Bronchial epithelial cell (primary cell): ENCODE data around the gene CSHL1. TPM values are rescaled to one million over a fixed set of nuclear protein-coding genes. Genes with fewer than 3 reads are reported as not detected.
"Not testable (repeated sequence)": the region's sequence is repeated elsewhere in the genome, so short reads cannot be mapped to it uniquely, and the experiment has no call there.

ENCODE experiments used
- DNase-seq: peaks from one replicate; pipeline ENCODE4 v3.0.0-alpha.2; 2010; ENCODE audit warnings: low read depth
- FAIRE-seq: peaks from 2 replicates; lab custom pipeline; 2011; peaks lifted over from hg19 to GRCh38; lab: Jason Lieb, UNC
- H3K27me3 ChIP-seq: 2 replicates; pipeline ENCODE4 v1.5.1; 2011; ENCODE audit warnings: low read length; ENCODE audit not compliant: control insufficient read depth, insufficient read depth
- H3K36me3 ChIP-seq: 2 replicates; pipeline ENCODE4 v1.5.1; 2011; ENCODE audit warnings: low read length; ENCODE audit not compliant: control insufficient read depth, insufficient read depth
- H3K4me3 ChIP-seq: 2 replicates; pipeline ENCODE4 v1.5.1; 2011; ENCODE audit warnings: mild to moderate bottlenecking, low read depth, low read length, control low read depth
- CTCF ChIP-seq: IDR thresholded peaks from 2 replicates; pipeline ENCODE4 v1.5.1; 2011; ENCODE audit warnings: mild to moderate bottlenecking, moderate library complexity, low read length, control low read depth, inconsistent platforms; ENCODE audit not compliant: insufficient read depth, severe bottlenecking
- total RNA-seq: library from RNA; depleted of rRNA; stranded (reverse); fragments of >200 nt; gene quantifications from 2 replicates; pipeline ENCODE4 v1.2.1, GENCODE V29; 2014

CSHL1 gene
- total RNA-seq, 1 donor from 2014 or later: not detected

DNA sequence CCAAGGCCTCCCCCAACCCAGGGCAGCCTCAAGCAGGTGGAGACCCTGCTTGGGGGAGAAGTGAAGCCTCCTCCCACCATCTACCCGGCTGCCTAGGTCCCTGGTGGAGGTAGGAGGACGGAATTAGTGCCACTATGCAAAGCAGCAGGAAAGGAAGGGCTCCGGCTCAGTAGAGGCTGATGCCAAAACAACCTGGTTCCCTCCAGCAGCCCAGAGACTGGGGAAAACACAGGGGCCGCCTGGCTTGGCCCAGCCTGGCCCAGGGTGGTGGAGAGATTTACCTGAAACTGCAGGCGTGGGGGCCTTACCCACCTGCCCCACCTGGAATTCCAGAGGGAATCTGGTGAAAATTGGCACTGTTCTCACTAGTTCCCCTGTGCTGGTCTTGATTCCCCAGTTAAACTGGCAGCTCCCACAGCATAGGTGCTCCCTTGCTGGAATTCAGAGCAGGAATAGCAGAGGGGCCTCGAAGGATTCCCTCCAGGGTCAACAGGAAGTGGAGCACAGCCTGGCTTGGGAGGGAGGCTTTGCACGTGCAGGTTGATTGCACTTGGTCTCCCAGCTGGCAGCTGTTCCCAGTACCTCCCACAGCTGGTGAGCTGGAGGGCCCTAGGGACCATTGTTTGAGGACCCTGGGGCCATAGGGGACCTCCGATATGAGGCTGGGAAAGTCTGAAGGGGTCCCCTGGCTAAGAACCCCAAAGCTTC, 16.6 kb upstream of the CSHL1 start:
- FAIRE-seq: no peak
- Histone ChIP-seq H3K27me3 (no peaks in the 10 kb centered on the region), H3K4me3 (no peak overlapping the region), H3K36me3 (no peaks in the 10 kb centered on the region)
- no peak for DNase-seq
- no peak for TF ChIP-seq CTCF

DNA sequence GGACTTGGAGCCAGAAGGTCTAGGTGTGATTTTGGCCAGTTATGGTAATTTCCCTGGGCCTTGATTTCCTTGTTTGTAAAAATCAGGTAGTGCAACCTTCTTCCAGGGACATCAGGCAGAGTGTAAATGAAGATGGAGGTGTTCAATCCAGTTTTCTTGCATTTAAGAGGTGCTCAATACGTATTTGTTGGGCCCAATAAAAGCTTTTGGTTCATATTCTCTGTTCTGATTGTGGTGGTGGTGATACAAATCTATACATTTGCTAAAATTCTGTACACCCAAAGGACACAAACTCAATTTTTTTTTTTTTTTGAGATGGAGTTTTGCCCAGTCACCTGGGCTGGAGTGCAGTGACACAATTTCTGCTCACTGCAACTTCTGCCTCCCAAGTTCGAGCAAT, 15.1 kb upstream of the CSHL1 start:
- H3K27me3 ChIP-seq: no peaks in the 10 kb centered on the region
- H3K36me3 ChIP-seq: no peaks in the 10 kb centered on the region
- DNase-seq (no peak), FAIRE-seq (no peak)
- H3K4me3 ChIP-seq: no peak overlapping the region
- no peak for TF ChIP-seq CTCF

- H3K36me3 ChIP-seq: no peaks in the 10 kb centered on the region
- no peak overlapping the region for H3K4me3 ChIP-seq
- no peaks in the 10 kb centered on the region for H3K27me3 ChIP-seq
- TF ChIP-seq CTCF: no peak
- no peak for FAIRE-seq
- no peak for DNase-seq
Observed at GRCh38 chr17:63925615-63926014, 14.6 kb upstream of the CSHL1 start.

GRCh38 chr17:63922402-63922801, 11.3 kb upstream of the CSHL1 start:
- H3K27me3 ChIP-seq, DNase-seq, H3K4me3 ChIP-seq, FAIRE-seq, H3K36me3 ChIP-seq: not testable (repeated sequence)

DNA sequence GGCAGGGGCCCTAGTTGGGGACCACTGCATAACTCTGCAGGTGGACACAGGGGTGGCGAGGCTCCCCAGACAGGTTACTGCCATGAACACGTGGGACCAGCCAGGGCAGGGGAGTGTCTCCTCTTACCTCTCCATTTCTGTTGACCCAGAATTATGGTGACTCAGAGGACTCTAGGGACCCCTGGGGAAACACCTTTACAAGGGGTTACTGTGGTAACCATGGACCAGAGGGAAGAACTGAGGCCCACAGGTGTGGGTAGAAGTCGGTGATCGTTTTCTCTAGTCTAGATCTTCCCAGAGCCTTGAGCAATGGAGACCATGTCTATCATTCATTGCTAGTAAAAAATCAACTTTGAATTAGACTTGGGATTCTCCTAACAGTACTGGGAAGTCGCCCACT, 9.7 kb upstream of the CSHL1 start:
- H3K4me3 ChIP-seq, H3K27me3 ChIP-seq, DNase-seq, H3K36me3 ChIP-seq, FAIRE-seq: not testable (repeated sequence)

- FAIRE-seq, DNase-seq, H3K27me3 ChIP-seq: not testable (repeated sequence)
Observed at GRCh38 chr17:63920050-63920449, 9.0 kb upstream of the CSHL1 start.

DNA sequence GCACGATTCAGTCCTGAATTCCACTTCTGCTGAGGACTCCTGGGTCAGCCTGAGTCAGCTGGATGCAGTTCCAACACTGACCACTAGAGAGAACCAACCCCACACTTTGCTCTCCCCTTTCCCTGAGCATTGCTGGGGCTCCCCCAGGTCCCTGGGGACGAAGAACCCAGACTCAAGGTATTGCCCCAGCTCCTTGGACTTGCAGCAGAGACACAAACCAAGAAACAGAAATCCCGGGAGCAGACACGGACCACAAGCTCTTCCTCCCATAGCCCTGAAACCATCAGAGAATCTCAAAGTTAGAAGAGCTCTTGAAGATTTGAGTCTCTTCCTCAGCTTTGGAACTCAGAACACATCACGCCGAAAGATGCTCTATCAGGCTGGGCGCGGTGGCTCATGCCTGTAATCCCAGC, 8.3 kb upstream of the CSHL1 start:
- H3K27me3 ChIP-seq: peaks cover 5% of the 10 kb centered on the region
- TF ChIP-seq CTCF: peak; percentile 96
- no peak overlapping the region for H3K4me3 ChIP-seq
- no peaks in the 10 kb centered on the region for H3K36me3 ChIP-seq
- FAIRE-seq (no peak), DNase-seq (peak; percentile 54)

More at GRCh38 chr17:63920050-63920449, 9.0 kb upstream of the CSHL1 start:
- H3K4me3 ChIP-seq, H3K36me3 ChIP-seq: not testable (repeated sequence)

DNA sequence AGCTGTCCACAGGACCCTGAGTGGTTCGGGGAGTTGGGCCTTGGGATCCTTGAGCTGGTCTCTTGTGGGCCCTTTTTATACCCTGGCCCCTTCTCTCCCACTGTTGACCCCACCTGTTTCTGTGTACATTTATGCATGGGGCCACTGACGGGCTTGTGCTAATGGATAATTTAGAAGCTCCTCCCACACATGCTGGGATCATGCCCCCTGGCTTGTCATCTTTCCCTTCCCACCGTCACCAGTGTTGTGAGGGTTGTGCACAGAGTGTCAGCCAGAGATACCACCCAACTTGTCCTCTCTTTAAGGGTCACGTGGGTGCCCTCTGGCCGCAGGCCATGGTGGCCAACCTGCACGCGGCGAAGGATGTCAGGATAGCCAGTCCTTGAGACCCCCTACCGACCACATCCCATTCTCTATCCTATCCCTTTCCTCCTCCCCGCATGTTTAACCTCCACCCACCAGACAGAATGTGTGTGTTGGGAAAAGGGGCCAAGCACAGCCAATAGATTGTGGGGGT, 7.8 kb upstream of the CSHL1 start, which contains the start of gene GH1:
GH1 (minus strand) TSS at position 51 of the 517 bp plus-strand sequence. CDS start 63 bp downstream, outside the sequence.
- FAIRE-seq, DNase-seq, H3K4me3 ChIP-seq, H3K27me3 ChIP-seq, H3K36me3 ChIP-seq: not testable (repeated sequence)
